Measurements from ENCODE around the gene DMXL2. TPM values are rescaled to one million over a fixed set of nuclear protein-coding genes. Genes with fewer than 3 reads are reported as not detected.
"Not testable (repeated sequence)": the region's sequence is repeated elsewhere in the genome, so short reads cannot be mapped to it uniquely, and the experiment has no call there.

DMXL2 gene
- polyA plus RNA-seq, 3 donors: 45.5 to 88.2 (median 82.4) TPM

DNA sequence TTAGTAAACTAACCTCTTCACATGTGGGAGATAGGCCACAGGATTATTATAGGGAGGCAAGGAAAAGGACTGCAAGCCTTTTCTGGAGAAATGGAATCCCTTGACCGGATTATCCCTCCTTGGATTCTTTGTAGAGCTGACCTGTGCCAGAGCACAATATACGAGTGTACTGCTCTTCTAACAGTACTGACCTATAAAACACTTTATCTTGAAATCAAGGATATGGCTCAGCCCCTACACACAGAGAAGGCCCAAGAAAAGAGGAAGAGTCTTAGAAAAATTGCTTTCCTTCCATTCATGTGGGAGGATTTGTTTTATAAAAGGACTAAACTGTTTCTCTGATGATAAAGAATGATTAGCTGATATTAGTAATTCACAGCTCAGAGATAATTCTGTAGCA is 42.2 kb downstream of the DMXL2 start:
- no peak for DNase-seq

GRCh38 chr15:51579012-51579411 is 43.6 kb downstream of the DMXL2 start:
- no peak for DNase-seq

DNA sequence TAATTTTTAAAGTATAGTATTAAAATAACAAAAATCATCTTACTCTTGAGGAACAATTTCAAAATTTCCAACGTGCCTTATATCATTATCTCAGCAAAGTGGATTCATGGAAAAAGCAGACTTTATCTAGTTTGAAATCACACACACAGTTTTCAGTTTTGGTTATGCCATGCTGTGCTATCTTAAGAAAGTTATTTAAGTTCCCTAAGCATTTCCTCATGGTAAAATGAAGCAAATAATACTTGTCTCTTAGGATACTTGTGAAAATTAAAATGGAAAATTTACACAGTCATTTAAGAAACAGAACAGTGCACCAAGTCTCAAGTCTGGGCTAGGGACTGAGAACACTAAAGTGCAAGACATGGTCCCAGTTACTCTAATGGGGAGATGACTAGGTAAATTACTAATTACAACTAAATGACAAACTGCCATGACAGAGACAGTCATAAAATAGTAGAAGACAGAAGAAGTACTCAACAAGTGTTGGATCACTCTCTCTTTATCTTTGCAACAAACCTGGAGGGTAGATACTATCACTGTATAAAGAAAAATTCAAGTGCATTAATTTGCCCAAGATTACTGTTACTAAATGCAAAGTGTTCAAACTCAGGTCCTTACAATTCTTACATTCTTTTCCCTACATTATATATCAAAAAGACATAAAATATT is 44.8 kb downstream of the DMXL2 start:
- no peak for DNase-seq

GRCh38 chr15:51576911-51577500 is 45.6 kb downstream of the DMXL2 start:
- DNase-seq: no peak

- no peak for DNase-seq
These were observed 46.2 kb downstream of the DMXL2 start for GRCh38 chr15:51576286-51576850.

GRCh38 chr15:51575775-51576174 is 46.8 kb downstream of the DMXL2 start:
- no peak for DNase-seq

DNA sequence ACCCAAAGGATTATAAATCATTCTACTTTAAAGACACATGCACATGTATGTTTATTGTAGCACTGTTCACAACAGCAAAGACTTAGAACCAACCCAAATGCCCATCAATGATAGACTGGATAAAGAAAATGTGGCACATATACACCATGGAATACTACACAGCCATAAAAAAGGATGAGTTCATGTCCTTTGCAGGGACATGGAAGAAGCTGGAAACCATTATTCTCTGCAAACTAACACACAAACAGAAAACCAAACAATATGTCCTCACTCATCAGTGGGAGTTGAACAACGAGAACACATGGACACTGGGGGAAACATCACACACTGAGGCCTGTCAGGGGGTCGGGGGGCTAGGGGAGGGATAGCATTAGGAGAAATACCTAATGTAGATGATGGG is 49.2 kb downstream of the DMXL2 start:
- DNase-seq: not testable (repeated sequence)

- DNase-seq: not testable (repeated sequence)
These were observed 53.4 kb downstream of the DMXL2 start for GRCh38 chr15:51568939-51569784.

DNA sequence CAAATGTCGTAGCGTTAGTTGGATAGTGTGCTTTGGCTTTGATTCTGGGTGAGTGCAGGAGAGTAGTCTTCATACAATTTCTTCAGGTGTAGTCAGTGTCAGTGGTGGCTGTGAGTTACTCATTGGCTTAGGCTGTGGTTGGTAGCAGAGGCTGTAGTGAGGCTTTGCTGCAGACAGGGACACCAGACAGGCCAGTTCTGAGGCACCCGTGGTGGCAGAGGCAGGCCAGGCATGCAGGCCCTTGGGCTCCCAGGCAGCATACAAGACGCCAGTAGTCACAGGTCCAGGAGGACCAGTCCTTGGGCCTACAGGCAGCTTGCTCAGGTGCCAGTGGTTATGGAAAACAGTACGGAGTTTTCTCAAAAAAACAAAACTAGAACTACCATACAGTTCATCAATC is 61.3 kb downstream of the DMXL2 start:
- DNase-seq: no peak

GRCh38 chr15:51558876-51559275 is 63.7 kb downstream of the DMXL2 start:
- DNase-seq: no peak

DNA sequence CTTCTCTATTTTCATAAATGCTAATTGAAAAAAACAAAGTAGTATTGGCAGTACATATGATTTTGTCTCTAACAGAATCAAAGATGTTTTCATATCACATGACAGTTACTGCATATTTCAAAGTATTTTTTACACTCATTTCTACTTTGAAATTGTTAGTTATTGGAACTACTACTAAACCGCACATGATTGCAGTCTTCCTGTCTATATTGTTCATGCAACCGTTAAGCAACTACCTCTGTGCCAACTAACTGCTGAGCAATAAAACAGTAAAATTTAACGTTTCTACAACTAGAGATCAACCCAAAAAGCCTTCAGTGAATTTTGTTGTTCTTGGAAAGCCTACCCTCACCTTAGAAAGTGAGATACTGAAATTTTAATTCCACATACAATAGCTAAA is 64.2 kb downstream of the DMXL2 start:
- no peak for DNase-seq

DNA sequence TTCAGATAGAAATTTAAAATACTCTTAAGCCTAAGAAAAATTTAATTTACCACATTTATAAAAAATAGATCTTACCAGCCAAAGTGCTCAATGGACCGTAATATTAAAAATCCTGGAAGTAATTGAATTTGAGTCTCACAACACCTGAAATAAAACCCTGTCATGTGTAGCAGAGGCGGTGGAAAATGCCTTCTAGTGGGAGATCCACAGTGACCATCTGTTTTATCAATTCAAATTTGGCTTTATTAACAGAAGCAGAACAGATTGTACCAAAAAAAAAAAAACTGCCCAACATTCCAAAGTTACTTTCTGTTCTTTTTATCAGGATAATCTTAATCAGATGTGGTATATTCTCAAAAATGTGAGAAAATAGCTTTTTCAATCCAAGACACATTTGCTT is 71.7 kb downstream of the DMXL2 start:
- DNase-seq: no peak

GRCh38 chr15:51547656-51548055 is 74.9 kb downstream of the DMXL2 start:
- DNase-seq: no peak

- no peak for DNase-seq
These were observed 85.5 kb downstream of the DMXL2 start for GRCh38 chr15:51536965-51537574.

- no peak for DNase-seq
These were observed 88.7 kb downstream of the DMXL2 start for GRCh38 chr15:51533672-51534398.

- DNase-seq: no peak
These were observed 95.6 kb downstream of the DMXL2 start for GRCh38 chr15:51526955-51527354.

DNA sequence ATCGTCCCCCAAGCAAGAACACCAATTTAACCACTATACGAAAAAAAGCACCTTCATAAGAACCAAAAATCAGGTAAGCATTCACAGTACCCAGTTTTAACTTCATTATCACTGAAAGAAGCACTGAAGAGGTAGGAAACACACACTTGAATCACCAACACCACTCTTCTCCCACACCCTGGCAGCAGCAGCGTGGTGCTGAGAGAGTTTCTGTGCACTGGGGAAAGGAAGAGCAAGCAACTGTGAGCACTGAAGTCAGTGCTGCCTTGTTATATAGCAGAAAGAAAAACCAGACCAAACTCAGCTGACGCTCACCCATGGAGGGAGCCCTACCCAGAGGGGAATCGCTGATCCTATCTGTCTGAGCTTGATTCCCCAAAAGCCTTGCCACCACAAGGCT is 98.2 kb downstream of the DMXL2 start:
- no peak for DNase-seq

GRCh38 chr15:51516291-51516690 is 106.3 kb downstream of the DMXL2 start:
- DNase-seq: no peak

GRCh38 chr15:51505251-51505650 is 117.3 kb downstream of the DMXL2 start:
- no peak for DNase-seq

DNA sequence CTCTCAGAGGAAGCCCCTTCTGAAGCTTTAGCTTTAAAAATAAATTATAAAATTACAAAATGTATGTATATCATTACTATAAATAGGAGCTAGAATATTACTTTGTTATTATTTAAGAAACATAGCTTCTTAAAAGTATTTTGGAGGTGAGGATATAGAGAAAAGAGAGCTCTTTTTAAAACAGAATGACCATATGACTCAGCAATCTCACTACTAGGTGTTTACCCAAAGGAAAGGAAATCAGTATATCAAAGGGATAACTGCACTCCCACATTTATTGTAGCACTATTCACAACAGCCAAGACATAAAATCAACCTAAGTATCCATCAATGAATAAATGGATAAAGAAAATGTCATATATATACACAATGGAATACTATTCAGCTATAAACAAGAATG is 119.6 kb downstream of the DMXL2 start:
- no peak for DNase-seq

- DNase-seq: no peak
These were observed 123.1 kb downstream of the DMXL2 start for GRCh38 chr15:51499379-51499976.

Data from renal pelvis (tissue), 4 donors.